Measurements from ENCODE around the gene ANKRD6. TPM values are rescaled to one million over a fixed set of nuclear protein-coding genes. Genes with fewer than 3 reads are reported as not detected.

The ANKRD6 gene
- total RNA-seq, 5 donors from 2014 or later (not counting 1 experiment from before 2014, with no cell fraction given), result 3.0 to 8.4 (median 5.3) TPM

- Mint-ChIP-seq H3K27me3 (no peaks in the 10 kb centered on the region), H3K36me3 (no peaks in the 10 kb centered on the region), H3K4me1 (no peaks in the 10 kb centered on the region), H3K27ac (no peak overlapping the region), H3K9me3 (no peaks in the 10 kb centered on the region), H3K4me3 (no peak overlapping the region)
- Histone ChIP-seq H3K27ac (ENCODE audit: low read length) (no peak overlapping the region), H3K4me1 (ENCODE audit: control insufficient read depth in 1 of 2, extremely low read depth in 1 of 2, insufficient read depth in 2 of 2, low read length in 2 of 2) (no peaks in the 10 kb centered on the region), H3K4me3 (ENCODE audit: control insufficient read depth in 1 of 2, extremely low read depth in 1 of 2, low read length in 1 of 2) (no peak overlapping the region), H3K9me3 (no peaks in the 10 kb centered on the region), H3K27me3 (replicated peaks in 1 of 2; ENCODE audit: control insufficient read depth in 2 of 2, extremely low read depth in 1 of 2, insufficient read depth in 2 of 2, low read length in 1 of 2) (no peaks in the 10 kb centered on the region), H3K36me3 (ENCODE audit: control insufficient read depth in 2 of 2, extremely low read depth in 1 of 2, insufficient read depth in 1 of 2, low read length in 1 of 2) (no peaks in the 10 kb centered on the region)
- WGBS (ENCODE audit: insufficient coverage), result no CpG with 5 or more reads among the region's 5 CpGs
- POLR2A ChIA-PET, result interaction anchor here in 1 of 2 donors (0.6 kb wide), 1 partner anchor 194 kb away, joined by 5 read pairs; no protein-coding TSS in a partner anchor
- no peak for DNase-seq
- CTCF ChIA-PET, result interaction anchor here (0.6 kb wide), 4 partner anchors 168 to 552 kb away, joined by 3 to 8 read pairs (median 4); no protein-coding TSS in a partner anchor
- no peak for ATAC-seq (replicated peaks in 1 of 4)
These were observed 171.7 kb downstream of the ANKRD6 start for GRCh38 chr6:89604653-89605052.

- no peaks in the 10 kb centered on the region for H3K27me3 Mint-ChIP-seq
- ChIA-PET CTCF (interaction anchor here in 1 of 2 donors (1.0 to 1.3 kb wide), 2 partner anchors 174 to 242 kb away, joined by 4 read pairs; no protein-coding TSS in a partner anchor), POLR2A (no interaction called here)
- Histone ChIP-seq H3K27me3 (replicated peaks in 1 of 2; ENCODE audit: control insufficient read depth in 2 of 2, extremely low read depth in 1 of 2, insufficient read depth in 2 of 2, low read length in 1 of 2) (no peaks in the 10 kb centered on the region), H3K9me3 (no peaks in the 10 kb centered on the region), H3K4me1 (ENCODE audit: control insufficient read depth in 1 of 2, extremely low read depth in 1 of 2, insufficient read depth in 2 of 2, low read length in 2 of 2) (no peaks in the 10 kb centered on the region), H3K4me3 (ENCODE audit: control insufficient read depth in 1 of 2, extremely low read depth in 1 of 2, low read length in 1 of 2) (no peak overlapping the region), H3K36me3 (ENCODE audit: control insufficient read depth in 2 of 2, extremely low read depth in 1 of 2, insufficient read depth in 1 of 2, low read length in 1 of 2) (no peaks in the 10 kb centered on the region), H3K27ac (ENCODE audit: low read length) (no peak overlapping the region)
- 77% methylated on average over 5 of the region's 5 CpGs for WGBS (ENCODE audit: insufficient coverage)
- H3K27ac Mint-ChIP-seq, result no peak overlapping the region
- no peak overlapping the region for H3K4me3 Mint-ChIP-seq
- H3K9me3 Mint-ChIP-seq, result no peaks in the 10 kb centered on the region
- H3K36me3 Mint-ChIP-seq, result no peaks in the 10 kb centered on the region
- no peak for ATAC-seq (replicated peaks in 1 of 4)
- DNase-seq, result no peak
- H3K4me1 Mint-ChIP-seq, result no peaks in the 10 kb centered on the region
These were observed 172.9 kb downstream of the ANKRD6 start for GRCh38 chr6:89605861-89606260.

- ChIA-PET POLR2A (no interaction called here), CTCF (interaction anchor here (0.5 to 4.6 kb wide), 12 partner anchors 10 to 1892 kb away, joined by 3 to 19 read pairs (median 4); partner anchors contain the start of gene ANKRD6 (in 1 of the 2))
- no peak overlapping the region for H3K27ac Mint-ChIP-seq
- Histone ChIP-seq H3K4me1 (ENCODE audit: control insufficient read depth in 1 of 2, extremely low read depth in 1 of 2, insufficient read depth in 2 of 2, low read length in 2 of 2) (no peaks in the 10 kb centered on the region), H3K36me3 (ENCODE audit: control insufficient read depth in 2 of 2, extremely low read depth in 1 of 2, insufficient read depth in 1 of 2, low read length in 1 of 2) (no peaks in the 10 kb centered on the region), H3K4me3 (ENCODE audit: control insufficient read depth in 1 of 2, extremely low read depth in 1 of 2, low read length in 1 of 2) (no peak overlapping the region), H3K27me3 (replicated peaks in 1 of 2; ENCODE audit: control insufficient read depth in 2 of 2, extremely low read depth in 1 of 2, insufficient read depth in 2 of 2, low read length in 1 of 2) (no peaks in the 10 kb centered on the region), H3K9me3 (no peaks in the 10 kb centered on the region), H3K27ac (ENCODE audit: low read length) (no peak overlapping the region)
- no CpG with 5 or more reads among the region's 11 CpGs for WGBS (ENCODE audit: insufficient coverage)
- DNase-seq (peak; percentile 29 to 81 (median 71)), ATAC-seq (replicated peaks in 1 of 4) (peak; percentile 60 to 79 (median 70))
- H3K27me3 Mint-ChIP-seq, result no peaks in the 10 kb centered on the region
- H3K4me1 Mint-ChIP-seq, result no peaks in the 10 kb centered on the region
- H3K9me3 Mint-ChIP-seq, result no peaks in the 10 kb centered on the region
- no peak overlapping the region for H3K4me3 Mint-ChIP-seq
- no peaks in the 10 kb centered on the region for H3K36me3 Mint-ChIP-seq
These were observed 177.2 kb downstream of the ANKRD6 start for GRCh38 chr6:89610149-89610642.

- H3K4me1 ChIP-seq (ENCODE audit: control insufficient read depth in 1 of 2, extremely low read depth in 1 of 2, insufficient read depth in 2 of 2, low read length in 2 of 2), result no peaks in the 10 kb centered on the region
- no peaks in the 10 kb centered on the region for H3K9me3 ChIP-seq
- H3K27me3 Mint-ChIP-seq, result no peaks in the 10 kb centered on the region
- H3K27ac ChIP-seq (ENCODE audit: low read length), result no peak overlapping the region
- DNase-seq (no peak), ATAC-seq (replicated peaks in 1 of 4) (no peak)
- no peak overlapping the region for H3K4me3 Mint-ChIP-seq
- no peaks in the 10 kb centered on the region for H3K36me3 ChIP-seq (ENCODE audit: control insufficient read depth in 2 of 2, extremely low read depth in 1 of 2, insufficient read depth in 1 of 2, low read length in 1 of 2)
- POLR2A ChIA-PET, result no interaction called here
- CTCF ChIA-PET, result interaction anchor here (1.0 to 4.6 kb wide), 3 partner anchors 180 to 240 kb away, joined by 3 to 19 read pairs (median 6); no protein-coding TSS in a partner anchor
- H3K36me3 Mint-ChIP-seq, result no peaks in the 10 kb centered on the region
- no peak overlapping the region for H3K27ac Mint-ChIP-seq
- no peaks in the 10 kb centered on the region for H3K4me1 Mint-ChIP-seq
- H3K4me3 ChIP-seq (ENCODE audit: control insufficient read depth in 1 of 2, extremely low read depth in 1 of 2, low read length in 1 of 2), result no peak overlapping the region
- no peaks in the 10 kb centered on the region for H3K27me3 ChIP-seq (replicated peaks in 1 of 2; ENCODE audit: control insufficient read depth in 2 of 2, extremely low read depth in 1 of 2, insufficient read depth in 2 of 2, low read length in 1 of 2)
- no peaks in the 10 kb centered on the region for H3K9me3 Mint-ChIP-seq
These were observed 178.7 kb downstream of the ANKRD6 start for GRCh38 chr6:89611666-89612065.

GRCh38 chr6:89612121-89612520 is 179.2 kb downstream of the ANKRD6 start:
- H3K27ac Mint-ChIP-seq, result no peak overlapping the region

GRCh38 chr6:89613790-89614189 is 180.8 kb downstream of the ANKRD6 start:
- POLR2A ChIA-PET, result no interaction called here
- H3K36me3 Mint-ChIP-seq, result peaks cover 5% of the 10 kb centered on the region

More at GRCh38 chr6:89612121-89612520, 179.2 kb downstream of the ANKRD6 start:
- Histone ChIP-seq H3K27ac (ENCODE audit: low read length) (no peak overlapping the region), H3K27me3 (replicated peaks in 1 of 2; ENCODE audit: control insufficient read depth in 2 of 2, extremely low read depth in 1 of 2, insufficient read depth in 2 of 2, low read length in 1 of 2) (no peaks in the 10 kb centered on the region), H3K4me3 (ENCODE audit: control insufficient read depth in 1 of 2, extremely low read depth in 1 of 2, low read length in 1 of 2) (no peak overlapping the region), H3K9me3 (no peaks in the 10 kb centered on the region), H3K4me1 (ENCODE audit: control insufficient read depth in 1 of 2, extremely low read depth in 1 of 2, insufficient read depth in 2 of 2, low read length in 2 of 2) (no peaks in the 10 kb centered on the region), H3K36me3 (ENCODE audit: control insufficient read depth in 2 of 2, extremely low read depth in 1 of 2, insufficient read depth in 1 of 2, low read length in 1 of 2) (no peaks in the 10 kb centered on the region)
- Mint-ChIP-seq H3K4me3 (no peak overlapping the region), H3K27me3 (no peaks in the 10 kb centered on the region), H3K4me1 (no peaks in the 10 kb centered on the region), H3K9me3 (no peaks in the 10 kb centered on the region), H3K36me3 (no peaks in the 10 kb centered on the region)
- ATAC-seq (replicated peaks in 1 of 4), result no peak
- POLR2A ChIA-PET, result no interaction called here
- no peak for DNase-seq
- no CpG with 5 or more reads among the region's 12 CpGs for WGBS (ENCODE audit: insufficient coverage)
- CTCF ChIA-PET, result interaction anchor here (1.0 to 4.6 kb wide), 4 partner anchors 180 to 182 kb away, joined by 3 to 19 read pairs (median 4); no protein-coding TSS in a partner anchor

More at GRCh38 chr6:89613790-89614189, 180.8 kb downstream of the ANKRD6 start:
- H3K4me3 ChIP-seq (ENCODE audit: control insufficient read depth in 1 of 2, extremely low read depth in 1 of 2, low read length in 1 of 2), result no peak overlapping the region
- 88% methylated on average over 3 of the region's 5 CpGs for WGBS (ENCODE audit: insufficient coverage)
- CTCF ChIA-PET, result interaction anchor here (0.8 to 1.5 kb wide), 2 partner anchors 182 to 242 kb away, joined by 3 to 6 read pairs; no protein-coding TSS in a partner anchor
- no peaks in the 10 kb centered on the region for H3K4me1 Mint-ChIP-seq
- no peak overlapping the region for H3K27ac Mint-ChIP-seq
- H3K4me3 Mint-ChIP-seq, result no peak overlapping the region
- H3K27me3 Mint-ChIP-seq, result no peaks in the 10 kb centered on the region
- H3K36me3 ChIP-seq (ENCODE audit: control insufficient read depth in 2 of 2, extremely low read depth in 1 of 2, insufficient read depth in 1 of 2, low read length in 1 of 2), result no peaks in the 10 kb centered on the region
- H3K4me1 ChIP-seq (ENCODE audit: control insufficient read depth in 1 of 2, extremely low read depth in 1 of 2, insufficient read depth in 2 of 2, low read length in 2 of 2), result no peaks in the 10 kb centered on the region
- H3K9me3 Mint-ChIP-seq, result no peaks in the 10 kb centered on the region
- no peaks in the 10 kb centered on the region for H3K9me3 ChIP-seq
- no peak overlapping the region for H3K27ac ChIP-seq (ENCODE audit: low read length)
- no peak for ATAC-seq (replicated peaks in 1 of 4)
- H3K27me3 ChIP-seq (replicated peaks in 1 of 2; ENCODE audit: control insufficient read depth in 2 of 2, extremely low read depth in 1 of 2, insufficient read depth in 2 of 2, low read length in 1 of 2), result no peaks in the 10 kb centered on the region
- DNase-seq, result no peak
